ENCODE measurements around the gene CASP14. TPM values are rescaled to one million over a fixed set of nuclear protein-coding genes. Genes with fewer than 3 reads are reported as not detected.
"Not testable (repeated sequence)": the region's sequence is repeated elsewhere in the genome, so short reads cannot be mapped to it uniquely, and the experiment has no call there.

Gene CASP14
- total RNA-seq, result not detected
- long read RNA-seq, result 0 reads

DNA sequence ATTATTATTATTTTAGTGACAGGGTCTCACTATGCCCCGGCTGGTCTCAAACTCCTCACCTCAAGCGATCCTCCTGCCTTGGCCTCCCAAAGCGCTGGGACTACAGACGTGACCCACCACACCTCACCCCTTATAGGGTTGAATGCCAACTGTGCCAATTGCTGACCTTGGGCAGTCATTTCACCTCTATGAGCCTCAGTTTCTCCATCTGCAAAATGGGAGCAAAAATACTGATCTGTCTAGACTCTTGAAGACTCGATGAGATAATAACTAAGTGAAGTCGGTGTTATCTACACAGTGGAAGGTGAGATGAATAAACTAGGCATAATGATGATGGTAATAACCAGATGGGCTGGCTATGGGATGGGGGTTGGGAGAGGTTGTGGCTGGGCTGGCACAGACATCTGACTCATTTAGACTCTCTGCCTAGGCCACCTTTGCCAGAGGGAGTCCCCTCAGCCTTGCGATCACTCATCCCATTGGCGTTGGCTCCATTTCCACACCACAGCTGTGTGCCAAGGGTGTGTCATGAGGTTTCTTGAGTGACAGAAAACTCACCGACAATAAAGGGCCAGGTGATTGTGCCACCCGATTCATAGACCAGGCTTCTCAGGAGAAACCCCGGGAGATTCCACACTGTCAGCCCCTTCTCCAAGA lies at the start of gene CASP14:
TSS of gene CASP14 (plus strand) at position 596 of the 657 bp plus-strand sequence. CDS start 2,772 bp downstream, outside the sequence.
- DNase-seq (no peak), ATAC-seq (ENCODE audit: poor library complexity) (no peak)
- intact Hi-C loops (cut with DNase I), result no loop called here

GRCh38 chr19:15008308-15008707 lies 41.0 kb upstream of the CASP14 start:
- intact Hi-C loops (cut with DNase I), result no loop called here
- no peak for ATAC-seq (ENCODE audit: poor library complexity)
- no peak for DNase-seq

GRCh38 chr19:15010501-15011300 lies 38.6 kb upstream of the CASP14 start:
- ATAC-seq (ENCODE audit: poor library complexity) (no peak), DNase-seq (no peak)
- intact Hi-C loops (cut with DNase I), result no loop called here

GRCh38 chr19:15014579-15014978 lies 34.7 kb upstream of the CASP14 start:
- ATAC-seq (ENCODE audit: poor library complexity) (no peak), DNase-seq (no peak)
- intact Hi-C loops (cut with DNase I), result no loop called here

DNA sequence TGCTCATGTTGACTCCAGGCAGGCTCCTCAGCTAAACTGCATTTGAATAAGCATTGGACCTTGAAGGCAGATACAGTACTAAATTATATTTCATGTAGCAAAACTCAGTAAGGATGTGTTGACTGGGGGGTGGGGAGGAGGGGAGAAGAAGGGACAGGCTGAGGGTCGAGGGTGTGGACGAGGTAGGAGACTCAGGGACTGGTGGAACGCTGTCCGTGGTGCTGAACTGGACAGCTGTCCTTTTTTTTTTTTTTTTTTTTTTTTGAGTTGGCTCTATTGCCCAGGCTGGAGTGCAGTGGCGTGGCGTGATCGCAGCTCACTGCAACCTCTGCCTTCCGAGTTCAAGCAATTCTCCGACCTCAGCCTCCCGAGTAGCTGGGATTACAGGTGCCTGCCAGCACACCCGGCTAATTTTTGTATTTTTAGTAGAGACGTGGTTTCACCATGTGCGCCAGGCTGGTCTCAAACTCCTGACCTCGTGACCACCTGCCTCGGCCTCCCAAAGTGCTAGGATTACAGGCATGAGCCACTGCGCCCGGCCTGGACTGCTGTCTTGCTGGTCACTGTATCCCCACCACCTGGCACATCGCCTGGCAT lies 33.2 kb upstream of the CASP14 start:
- intact Hi-C loops (cut with DNase I), result no loop called here
- ATAC-seq (ENCODE audit: poor library complexity) (no peak), DNase-seq (no peak)

DNA sequence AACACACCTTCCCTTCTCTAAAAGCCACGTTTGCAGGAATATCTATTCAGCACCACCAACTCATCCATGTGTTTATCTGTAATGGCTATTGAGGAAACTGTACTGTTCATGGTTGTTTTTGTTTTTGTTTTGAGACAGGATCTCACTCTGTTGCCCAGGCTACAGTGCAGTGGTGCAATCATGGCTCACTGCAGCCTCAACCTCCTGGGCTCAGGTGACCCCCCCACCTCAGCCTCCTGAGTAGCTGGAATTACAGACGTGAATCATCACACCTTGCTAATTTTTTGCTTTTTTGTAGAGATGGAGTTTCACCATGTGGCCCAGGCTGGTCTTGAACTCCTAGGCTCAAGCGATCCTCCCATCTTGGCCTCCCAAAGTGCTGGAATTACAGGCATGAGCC lies 30.4 kb upstream of the CASP14 start:
- ATAC-seq (ENCODE audit: poor library complexity), result not testable (repeated sequence)

GRCh38 chr19:15021286-15022007 lies 27.8 kb upstream of the CASP14 start:
- no peak for ATAC-seq (ENCODE audit: poor library complexity)

More for the DNA sequence above, 30.4 kb upstream of the CASP14 start:
- intact Hi-C loops (cut with DNase I); DNase-seq: not testable (repeated sequence)

DNA sequence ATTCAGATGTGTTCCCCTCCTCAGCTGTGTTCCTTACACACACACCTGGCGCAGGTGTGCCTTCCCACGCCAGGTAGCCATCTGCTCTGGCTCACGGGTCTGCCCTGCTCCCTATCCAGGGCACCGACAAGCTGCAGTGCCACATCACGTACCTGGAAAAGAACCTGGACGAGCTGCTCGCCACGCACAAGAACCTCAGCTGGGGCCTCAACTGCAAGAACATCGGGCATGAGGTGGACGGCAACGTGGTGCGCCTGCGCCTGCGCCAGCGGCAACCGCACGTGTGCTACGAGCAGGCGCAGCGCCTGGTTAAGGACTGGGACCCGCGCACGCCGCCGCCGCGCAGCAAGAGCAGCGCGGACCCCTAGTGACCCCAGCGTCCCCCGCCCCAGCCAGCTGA lies 26.5 kb upstream of the CASP14 start:
- ATAC-seq (ENCODE audit: poor library complexity) (no peak), DNase-seq (no peak)
- intact Hi-C loops (cut with DNase I), result no loop called here

More at GRCh38 chr19:15021286-15022007, 27.8 kb upstream of the CASP14 start:
- DNase-seq, result no peak
- intact Hi-C loops (cut with DNase I), result no loop called here

DNA sequence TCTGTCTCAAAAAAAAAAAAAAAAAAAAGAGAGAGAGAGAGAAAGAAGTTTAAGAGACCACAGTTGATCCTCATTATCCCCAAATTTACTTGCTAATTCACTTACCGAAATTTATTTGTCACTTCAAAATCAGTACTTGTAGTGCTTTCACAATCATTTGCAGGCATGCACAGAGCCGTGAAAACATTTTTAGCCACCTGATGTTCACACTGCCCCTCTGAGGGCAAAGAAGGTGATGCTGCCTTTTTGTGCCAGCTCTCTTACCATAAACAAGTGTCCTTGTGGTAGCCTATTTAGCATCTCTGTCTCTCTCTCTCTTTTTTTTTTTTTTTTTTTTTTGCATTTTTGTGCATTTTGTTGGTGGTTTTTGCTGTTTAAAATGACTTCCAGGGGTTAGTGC lies 24.1 kb upstream of the CASP14 start:
- intact Hi-C loops (cut with DNase I), result no loop called here
- no peak for DNase-seq
- ATAC-seq (ENCODE audit: poor library complexity), result no peak

DNA sequence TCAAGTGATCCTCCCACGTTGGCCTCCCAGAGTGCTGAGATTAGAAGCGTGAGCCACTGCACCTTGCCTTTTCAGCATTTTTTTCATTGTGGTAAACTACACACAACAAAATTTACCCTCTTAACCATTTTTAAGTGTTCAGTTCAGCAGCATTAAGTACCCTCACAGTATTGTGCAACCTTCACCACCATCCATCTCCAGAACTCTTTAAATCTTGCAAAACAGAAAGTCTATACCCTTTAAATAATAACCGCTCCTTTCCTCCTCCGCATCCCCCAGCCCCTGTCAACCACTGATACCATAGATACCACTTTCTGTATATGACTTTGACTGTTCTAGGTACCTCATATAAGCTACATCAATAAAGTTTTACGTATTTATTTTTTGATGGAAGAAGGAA lies 20.8 kb upstream of the CASP14 start:
- no peak for DNase-seq
- intact Hi-C loops (cut with DNase I), result no loop called here
- ATAC-seq (ENCODE audit: poor library complexity), result no peak

DNA sequence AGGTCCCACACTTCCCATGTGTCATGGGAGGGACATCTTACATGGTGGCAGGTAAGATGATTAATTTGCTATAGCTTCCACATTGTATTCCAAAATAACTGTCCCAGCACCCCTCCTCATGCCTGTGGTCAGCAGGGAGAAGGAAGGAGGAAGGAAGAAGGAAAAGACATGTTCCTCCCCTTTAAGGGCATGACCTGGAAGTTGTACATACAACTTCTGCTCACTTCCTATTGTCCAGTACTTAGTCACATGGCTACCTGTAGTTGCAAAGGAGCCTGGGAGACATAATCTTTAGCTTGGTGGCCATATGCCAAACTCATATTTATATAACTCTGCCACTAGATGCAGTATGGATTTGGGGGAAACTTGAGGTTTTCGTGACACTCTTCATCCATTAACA lies 17.6 kb upstream of the CASP14 start:
- ATAC-seq (ENCODE audit: poor library complexity) (no peak), DNase-seq (no peak)
- intact Hi-C loops (cut with DNase I), result no loop called here

GRCh38 chr19:15035795-15036311 lies 13.4 kb upstream of the CASP14 start:
- intact Hi-C loops (cut with DNase I), result no loop called here
- ATAC-seq (ENCODE audit: poor library complexity) (no peak), DNase-seq (no peak)

- DNase-seq, result no peak
- intact Hi-C loops (cut with DNase I), result no loop called here
- no peak for ATAC-seq (ENCODE audit: poor library complexity)
These were observed 11.7 kb upstream of the CASP14 start for GRCh38 chr19:15037586-15037985.

GRCh38 chr19:15038294-15038693 lies 11.0 kb upstream of the CASP14 start:
- intact Hi-C loops (cut with DNase I), result no loop called here
- ATAC-seq (ENCODE audit: poor library complexity), result no peak
- DNase-seq, result no peak

DNA sequence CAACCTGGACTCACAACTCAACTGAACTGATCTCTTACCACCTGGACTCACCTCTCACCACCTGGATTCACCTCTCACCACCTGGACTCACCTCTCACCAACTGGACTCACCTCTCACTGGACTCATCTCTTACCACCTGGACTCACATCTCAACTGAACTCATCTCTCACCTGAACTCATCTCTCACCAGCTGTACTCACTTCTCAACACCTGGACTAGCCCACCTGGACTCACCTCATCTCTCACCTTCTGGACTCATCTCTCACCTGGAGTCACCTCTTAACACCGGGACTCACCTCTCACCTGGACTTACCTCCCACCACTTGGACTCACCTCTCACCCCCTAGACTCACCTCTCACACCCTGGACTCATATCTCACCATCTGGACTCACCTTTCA lies 7.3 kb upstream of the CASP14 start:
- no peak for DNase-seq
- intact Hi-C loops (cut with DNase I), result no loop called here
- ATAC-seq (ENCODE audit: poor library complexity), result no peak

GRCh38 chr19:15042826-15043225 lies 6.5 kb upstream of the CASP14 start:
- intact Hi-C loops (cut with DNase I), result no loop called here
- ATAC-seq (ENCODE audit: poor library complexity) (no peak), DNase-seq (no peak)

GRCh38 chr19:15045506-15045905 lies 3.8 kb upstream of the CASP14 start:
- DNase-seq, result no peak
- intact Hi-C loops (cut with DNase I), result no loop called here
- no peak for ATAC-seq (ENCODE audit: poor library complexity)

GRCh38 chr19:15047680-15048079 lies 1.6 kb upstream of the CASP14 start:
- ATAC-seq (ENCODE audit: poor library complexity), result no peak
- DNase-seq, result no peak
- intact Hi-C loops (cut with DNase I), result no loop called here

GRCh38 chr19:15048128-15048527 lies 1.2 kb upstream of the CASP14 start:
- ATAC-seq (ENCODE audit: poor library complexity) (no peak), DNase-seq (no peak)
- intact Hi-C loops (cut with DNase I), result no loop called here

Measured in Right ventricle myocardium superior (tissue), 1 donor.